GM10847 (cell line): ENCODE results near the gene MSL2.

Source experiments
- POLR2A ChIP-seq: IDR thresholded peaks from 2 replicates; pipeline ENCODE4 v1.6.1; 2011; ENCODE audit not compliant: insufficient read length; ENCODE audit errors: extremely low read depth

MSL2 gene

DNA sequence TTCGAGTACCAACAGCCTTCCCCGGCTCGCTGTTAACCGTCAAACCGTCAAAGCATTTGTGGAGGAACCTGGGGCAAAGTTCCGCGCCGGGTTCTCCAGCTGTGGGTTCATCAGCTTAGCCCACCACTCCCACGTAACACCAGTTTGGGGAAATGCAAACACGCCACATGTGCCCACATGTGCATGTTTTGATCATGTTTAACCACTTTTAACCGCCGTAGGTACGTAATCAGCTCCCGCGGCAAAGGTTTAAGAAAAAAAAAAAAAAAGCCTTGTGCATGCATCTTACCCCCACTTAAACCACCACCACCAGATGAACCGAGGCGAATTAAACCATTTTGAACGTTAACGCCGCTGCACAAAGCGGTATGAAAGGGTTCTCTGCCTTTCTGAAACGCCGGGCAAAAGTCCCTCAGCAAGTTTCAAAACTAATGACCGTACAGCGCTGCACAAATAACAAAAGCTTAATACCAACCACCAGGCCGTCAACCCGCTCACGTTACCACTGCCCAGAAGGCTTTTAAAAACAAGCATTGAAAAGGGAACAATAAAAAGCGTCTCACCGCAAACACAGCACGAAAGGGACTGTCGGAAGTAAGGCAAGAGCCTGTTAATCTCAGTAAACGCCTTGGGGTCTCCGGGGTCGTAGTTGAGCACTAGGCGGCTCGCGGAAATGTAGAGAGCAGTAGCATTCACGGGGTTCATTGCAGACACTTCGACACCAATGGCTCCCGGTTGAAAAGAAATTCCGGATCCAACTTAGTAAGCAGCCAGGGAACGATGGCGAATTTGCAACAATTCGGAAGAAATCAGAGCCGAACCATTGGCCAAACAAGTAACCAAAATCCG lies 1.5 kb downstream of the MSL2 start:
- no peak for TF ChIP-seq POLR2A

DNA sequence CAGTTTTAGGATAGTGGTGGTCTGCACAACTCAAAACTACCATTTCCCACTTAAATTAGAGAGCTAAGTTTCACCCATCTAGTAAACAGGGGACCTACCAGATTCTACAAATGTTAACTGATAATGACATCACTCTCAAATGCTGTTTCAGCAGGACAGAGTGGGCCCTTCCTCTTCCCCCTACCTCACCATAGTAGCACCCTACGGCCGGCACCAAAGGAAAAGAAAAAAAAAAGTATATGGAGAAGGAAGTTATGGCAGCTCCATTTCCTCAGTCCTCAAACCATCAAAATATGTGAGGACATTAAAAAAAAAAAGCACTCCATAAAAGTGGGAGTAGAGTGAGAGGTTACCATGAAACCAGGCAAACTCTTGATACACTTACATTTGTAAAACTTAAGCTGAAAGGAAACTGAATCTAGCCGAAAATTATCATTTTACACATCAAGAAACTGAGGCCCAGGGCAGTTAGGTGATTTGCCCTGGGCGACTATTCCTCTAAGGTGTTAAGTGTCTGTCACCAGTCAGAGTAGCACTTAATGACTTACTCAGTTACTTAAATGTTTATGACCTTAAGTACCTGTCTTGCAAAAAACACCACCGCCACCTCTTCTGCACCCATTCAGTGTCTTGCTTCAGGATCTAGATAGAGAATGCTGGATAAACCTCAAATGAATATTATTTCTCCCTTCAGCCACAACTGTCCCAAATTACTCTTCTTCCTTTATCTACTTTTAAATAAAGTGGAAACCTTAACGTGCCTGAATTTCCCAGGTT lies 2.7 kb downstream of the MSL2 start:
- TF ChIP-seq POLR2A = no peak

DNA sequence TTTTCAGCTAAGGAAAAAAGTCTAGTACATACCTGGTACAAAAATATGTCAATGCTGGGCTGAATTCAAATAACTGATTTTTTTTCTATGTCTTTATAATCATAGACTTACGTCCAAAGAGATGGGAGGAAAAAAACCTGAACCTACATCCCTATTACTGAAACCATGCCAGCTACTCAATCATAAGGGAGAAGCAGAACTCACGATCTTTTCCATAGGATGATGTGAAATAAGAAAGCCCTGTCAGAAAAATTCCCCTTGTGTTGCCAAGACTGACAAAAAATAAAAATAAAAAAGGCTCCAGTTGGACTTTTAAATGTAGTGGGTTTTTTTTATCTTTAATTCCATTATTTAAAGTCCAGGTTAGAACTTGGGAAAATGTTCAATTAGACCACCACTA lies 3.3 kb downstream of the MSL2 start:
- TF ChIP-seq POLR2A = no peak

DNA sequence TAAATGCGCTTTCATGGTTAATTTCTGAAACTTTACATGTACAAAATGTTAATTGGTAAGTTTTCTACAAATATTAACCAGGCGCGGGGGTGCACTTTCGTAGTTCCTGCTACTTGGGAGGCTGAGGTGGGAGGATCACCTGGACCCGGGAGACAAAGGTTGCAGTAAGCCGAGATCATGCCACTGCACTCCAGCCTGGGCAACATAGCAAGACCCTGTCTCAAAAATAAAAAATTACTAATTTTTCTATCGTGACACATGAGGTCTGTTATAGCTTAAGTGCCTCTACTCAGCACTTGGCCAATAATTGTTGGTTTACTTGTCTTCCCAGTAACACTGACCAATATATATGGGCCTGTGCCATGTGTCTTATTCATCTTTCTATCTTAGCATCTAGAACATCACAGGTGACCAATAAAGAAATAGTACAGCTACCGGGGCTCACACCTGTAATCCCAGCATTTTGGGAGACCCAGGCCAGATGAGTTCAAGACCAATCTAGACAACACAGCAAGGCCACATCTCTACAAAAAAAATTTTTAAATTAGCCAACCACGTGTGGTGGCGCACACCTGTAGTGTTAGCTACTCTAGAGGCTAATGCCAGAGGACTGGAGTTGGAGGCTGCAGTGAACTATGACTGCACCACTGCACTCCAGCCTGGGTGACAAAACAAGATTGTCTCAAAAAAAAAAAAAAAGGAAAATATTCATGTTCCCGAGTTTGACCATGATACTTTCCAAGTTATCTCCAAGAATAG lies 6.1 kb downstream of the MSL2 start:
- no peak for TF ChIP-seq POLR2A

DNA sequence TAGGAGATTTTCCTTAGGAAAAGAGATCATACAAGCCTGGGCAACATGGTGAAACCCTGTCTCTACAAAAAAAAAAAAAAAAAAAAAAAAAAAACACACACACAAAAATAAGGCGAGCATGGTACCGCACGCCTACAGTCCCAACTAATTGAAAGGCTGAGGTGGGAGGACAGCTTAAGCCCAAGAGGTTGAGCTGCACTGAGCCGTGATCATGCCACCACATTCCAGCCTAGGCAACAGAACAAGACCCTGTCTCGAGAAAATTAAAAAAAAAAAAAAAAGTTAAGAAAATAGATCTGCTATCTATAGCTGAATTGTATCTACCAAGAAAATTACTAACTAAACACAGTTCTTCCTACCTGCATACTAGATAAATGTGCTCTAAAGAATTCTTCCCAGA lies 7.1 kb downstream of the MSL2 start:
- TF ChIP-seq POLR2A = no peak

DNA sequence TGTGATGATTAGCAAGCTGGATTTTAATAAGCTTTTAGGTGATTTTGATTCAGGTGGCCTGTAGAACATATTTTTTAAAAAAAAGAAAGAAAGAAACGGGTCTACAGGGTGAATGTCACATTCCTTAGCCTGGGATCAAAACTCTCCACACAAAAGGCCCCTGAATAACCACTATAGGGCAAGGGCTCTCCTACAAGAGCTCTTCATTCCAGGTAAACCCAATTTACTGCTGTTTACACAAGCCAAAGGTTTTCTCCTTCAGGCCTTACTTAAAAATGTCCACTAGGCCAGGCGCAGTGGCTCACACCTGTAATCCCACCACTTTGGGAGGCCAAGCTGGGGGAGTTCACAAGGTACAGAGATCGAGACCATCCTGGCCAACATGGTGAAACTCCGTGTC lies 8.3 kb downstream of the MSL2 start:
- TF ChIP-seq POLR2A = no peak

DNA sequence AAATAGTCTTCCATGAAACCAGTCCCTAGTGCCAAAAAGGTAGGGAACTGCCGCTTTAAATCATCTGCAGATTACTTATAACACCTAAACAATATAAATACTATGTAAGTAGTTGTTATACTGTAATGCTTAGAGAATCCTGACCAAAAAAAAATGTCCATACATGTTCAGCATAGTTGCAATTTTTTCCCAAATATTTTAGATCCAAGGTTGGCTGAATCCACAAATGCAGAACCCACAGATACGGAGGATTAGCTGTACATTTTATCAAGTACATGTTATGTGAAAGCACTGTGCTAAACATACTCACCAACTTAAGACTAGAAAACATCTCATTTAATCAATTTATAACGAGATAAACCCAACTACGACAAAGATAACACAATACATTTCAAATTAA lies 9.3 kb downstream of the MSL2 start:
- no peak for TF ChIP-seq POLR2A

DNA sequence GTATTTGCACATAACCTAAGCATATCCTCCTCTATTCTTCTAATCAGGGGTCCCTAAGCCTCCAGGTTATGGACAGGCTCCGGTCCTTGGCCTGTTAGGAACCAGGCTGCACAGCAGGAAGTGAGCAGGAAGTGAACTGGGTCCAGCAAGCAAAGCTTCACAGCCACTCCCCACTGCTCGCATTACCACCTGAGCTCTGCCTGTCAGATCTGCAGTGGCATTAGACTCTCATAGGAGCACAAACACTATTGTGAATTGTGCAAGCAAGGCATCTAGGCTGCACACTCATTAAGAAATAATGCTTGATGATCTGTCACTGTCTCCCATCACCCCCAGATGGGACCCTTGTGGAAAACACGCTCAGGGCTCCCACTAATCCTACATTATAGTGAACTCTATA lies 9.8 kb downstream of the MSL2 start:
- no peak for TF ChIP-seq POLR2A

DNA sequence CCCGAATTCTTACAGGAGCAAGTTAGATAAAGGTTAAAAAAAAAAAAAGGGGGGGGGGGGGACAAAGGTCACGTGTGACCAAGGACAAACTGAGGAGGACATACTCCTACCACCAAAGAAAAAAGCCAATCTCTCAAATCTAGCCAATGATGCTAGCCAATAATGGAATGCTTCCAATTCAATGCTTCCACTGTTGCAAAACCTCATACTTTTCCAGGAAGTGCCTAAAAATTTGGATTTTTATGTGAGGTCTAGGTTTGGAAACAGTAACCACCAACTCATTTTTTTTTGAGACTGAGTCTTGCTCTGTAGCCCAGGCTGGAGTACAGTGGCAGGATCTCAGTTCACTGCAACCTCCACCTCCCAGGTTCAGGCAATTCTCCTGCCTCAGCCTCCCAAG lies 11.4 kb downstream of the MSL2 start:
- no peak for TF ChIP-seq POLR2A

DNA sequence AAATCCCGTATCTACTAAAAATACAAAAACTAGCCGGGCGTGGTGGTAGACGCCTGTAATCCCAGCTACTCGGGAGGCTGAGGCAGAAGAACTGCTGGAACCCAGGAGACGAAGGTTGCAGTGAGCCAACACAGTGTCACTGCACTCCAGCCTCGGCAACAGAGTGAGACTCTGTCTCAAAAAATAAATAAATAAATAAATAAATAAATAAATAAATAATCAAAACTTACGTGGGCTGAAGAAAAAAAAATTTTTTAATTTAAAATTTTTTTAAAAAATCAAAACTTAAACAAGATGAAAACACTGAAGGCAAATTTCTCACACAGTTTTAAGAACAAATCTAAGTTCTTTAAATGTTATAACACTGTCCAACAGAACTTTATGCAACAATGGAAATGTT lies 14.4 kb downstream of the MSL2 start:
- no peak for TF ChIP-seq POLR2A

DNA sequence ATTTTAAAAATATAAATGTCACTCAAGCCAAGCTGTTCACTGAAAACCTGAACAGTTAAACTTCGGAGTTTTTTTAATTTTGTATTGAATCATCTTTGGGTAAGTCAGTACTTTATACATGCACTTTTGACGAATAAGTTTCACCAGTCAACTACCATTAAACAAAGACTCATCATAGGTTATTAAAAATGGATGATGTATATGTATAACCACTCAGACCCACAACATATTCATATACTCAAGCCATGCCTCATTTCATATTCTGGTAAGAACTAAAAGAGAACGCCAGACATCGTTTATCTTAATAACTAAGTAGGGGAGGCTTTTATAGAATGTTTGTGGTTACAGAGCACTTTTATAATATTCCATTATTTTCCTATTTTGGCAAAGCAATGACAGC lies 18.3 kb downstream of the MSL2 start:
- TF ChIP-seq POLR2A = no peak

DNA sequence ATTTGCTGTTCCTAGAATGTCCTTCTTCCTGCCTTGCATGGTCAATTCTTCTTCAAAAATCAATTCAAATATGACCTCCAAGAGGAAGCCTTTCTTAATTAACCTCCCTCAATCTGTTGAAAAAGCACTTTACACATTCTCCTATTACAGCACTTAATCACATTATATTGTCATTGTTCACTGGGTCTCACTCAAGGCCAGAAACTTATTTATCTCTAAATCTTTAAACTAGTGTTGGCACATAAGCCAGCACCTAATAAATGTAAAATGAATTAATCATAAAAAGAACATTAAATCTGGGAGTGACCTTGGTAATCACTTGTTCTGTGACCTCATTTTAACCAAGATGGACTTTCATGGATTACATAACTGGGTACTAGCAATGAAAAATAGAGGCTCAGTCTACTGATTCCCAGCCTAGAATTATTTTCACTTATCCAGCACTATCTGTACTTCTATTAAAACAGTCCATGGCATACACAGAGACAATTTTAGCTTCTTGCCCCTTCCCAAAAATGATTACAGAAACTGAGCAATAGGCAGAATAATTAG lies 22.1 kb downstream of the MSL2 start:
- TF ChIP-seq POLR2A = no peak

DNA sequence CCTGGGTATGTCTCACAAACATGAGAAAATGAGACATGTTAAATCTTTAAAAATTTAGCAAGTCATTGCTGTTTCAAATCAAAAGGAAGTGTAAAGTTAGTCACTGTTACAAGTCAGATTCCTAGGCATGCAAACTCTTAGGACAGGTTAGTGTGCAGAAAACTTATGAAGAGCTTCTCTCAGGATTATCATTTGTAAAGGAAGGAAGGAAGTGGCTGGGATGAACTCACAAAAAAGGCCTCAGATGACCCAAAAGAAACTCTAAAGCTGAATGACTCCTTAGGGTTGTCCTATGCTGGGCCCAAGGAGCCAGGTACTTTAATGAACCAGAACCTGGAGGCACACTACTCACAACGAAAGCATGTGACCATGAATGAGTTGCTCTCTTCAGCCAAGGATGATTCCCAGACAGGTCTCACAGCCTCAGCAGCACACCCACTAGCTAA lies 25.0 kb downstream of the MSL2 start:
- TF ChIP-seq POLR2A = no peak

DNA sequence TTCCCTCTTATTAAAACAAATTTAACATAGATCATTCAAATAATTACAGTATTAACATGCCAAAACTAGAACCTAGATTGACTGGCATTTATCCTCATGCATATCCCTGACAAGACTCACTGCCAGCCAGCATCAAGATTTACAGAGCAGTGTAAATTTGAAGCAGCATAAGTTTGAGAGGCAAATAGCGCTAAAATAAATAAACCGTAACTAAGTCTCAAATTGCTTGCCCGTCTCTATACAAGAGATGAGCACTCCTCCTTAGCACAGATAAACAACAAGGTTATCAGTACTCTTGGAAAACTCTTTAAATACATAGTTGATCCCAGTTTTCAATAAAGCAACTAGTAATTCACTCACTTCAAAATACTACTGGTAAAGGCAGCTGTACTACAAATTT lies 29.6 kb downstream of the MSL2 start:
- TF ChIP-seq POLR2A = no peak

DNA sequence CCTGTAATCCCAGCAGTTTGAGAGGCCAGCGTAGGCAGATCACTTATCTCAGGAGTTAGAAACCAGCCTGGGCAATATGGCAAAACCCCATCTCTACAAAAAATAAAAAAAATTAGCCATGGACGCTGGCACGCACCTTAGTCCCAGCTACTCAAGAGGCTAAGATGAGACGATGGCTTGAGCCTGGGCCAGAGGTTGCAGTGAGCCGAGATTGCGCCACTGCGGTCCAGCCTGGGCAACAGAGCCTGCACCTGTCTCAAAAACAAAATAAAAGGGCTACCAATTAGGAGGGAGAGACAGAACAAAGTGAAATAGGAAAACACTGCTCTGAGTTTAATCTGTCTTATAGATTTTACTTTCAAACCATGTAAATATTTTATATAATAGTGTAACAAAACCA lies 33.8 kb downstream of the MSL2 start:
- no peak for TF ChIP-seq POLR2A

DNA sequence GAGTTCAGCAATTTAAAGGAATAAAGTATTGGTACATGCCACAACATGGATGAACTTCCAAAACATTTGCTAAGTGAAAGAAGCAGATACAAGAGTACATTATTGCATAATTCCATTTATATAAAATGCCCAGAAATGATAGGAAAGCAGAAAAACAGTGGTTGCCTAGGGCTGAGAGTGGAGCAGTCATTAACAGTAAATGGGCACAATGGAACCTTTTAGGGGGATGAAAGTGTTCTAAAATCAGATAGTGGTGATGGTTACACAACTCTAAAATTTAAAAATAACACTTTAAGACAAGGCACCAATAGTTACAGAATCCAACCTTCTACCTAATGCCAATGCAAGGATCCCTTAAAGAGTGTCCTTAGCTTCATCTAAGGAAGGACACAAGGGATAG lies 34.6 kb downstream of the MSL2 start:
- no peak for TF ChIP-seq POLR2A

DNA sequence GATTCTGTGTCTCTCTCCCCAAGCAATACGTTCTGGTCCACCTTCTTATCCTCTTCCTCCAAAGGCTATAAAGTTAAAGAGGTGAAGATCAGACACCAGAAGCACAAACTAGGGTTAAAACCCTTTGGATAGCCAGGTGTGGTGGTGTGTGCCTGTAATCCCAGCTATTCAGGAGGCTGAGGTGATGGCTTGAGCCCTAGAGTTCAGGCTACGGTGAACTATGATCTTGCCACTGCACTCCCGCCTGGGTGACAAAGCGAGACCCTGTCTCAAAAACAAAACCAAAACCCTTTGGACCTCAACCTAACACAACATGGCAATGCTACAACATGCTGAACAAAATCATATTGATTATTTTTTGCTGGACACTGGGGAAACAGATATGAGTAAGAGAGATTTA lies 43.2 kb downstream of the MSL2 start:
- no peak for TF ChIP-seq POLR2A
